KMS-11 (cell line): ENCODE measurements around the gene NSRP1.
"Not testable (repeated sequence)": the region's sequence is repeated elsewhere in the genome, so short reads cannot be mapped to it uniquely, and the experiment has no call there.

Source experiments
- H2AFZ ChIP-seq: fragments of 200-600 bp; sonication (generic); 2 replicates; pipeline ENCODE4 v1.6.1; 2016; ENCODE audit warnings: antibody characterized with exemption, mixed run types, low read depth
- H3K27ac ChIP-seq: fragments of 200-600 bp; sonication (generic); 2 replicates; pipeline ENCODE4 v1.6.1; 2016; ENCODE audit warnings: mild to moderate bottlenecking, mixed run types
- H3K27me3 ChIP-seq: fragments of 200-600 bp; sonication (generic); 2 replicates; pipeline ENCODE4 v1.6.1; 2017; ENCODE audit warnings: mild to moderate bottlenecking, low read depth, mixed run types, moderate library complexity; ENCODE audit not compliant: insufficient read depth
- H3K36me3 ChIP-seq: fragments of 200-600 bp; sonication (generic); 2 replicates; pipeline ENCODE4 v1.6.1; 2017; ENCODE audit warnings: mild to moderate bottlenecking, mixed run types; ENCODE audit not compliant: insufficient read depth
- H3K4me1 ChIP-seq: fragments of 200-600 bp; sonication (generic); 2 replicates; pipeline ENCODE4 v1.6.1; 2016; ENCODE audit warnings: mild to moderate bottlenecking, low read depth, mixed run types; ENCODE audit not compliant: poor library complexity, severe bottlenecking
- H3K4me2 ChIP-seq: fragments of 200-600 bp; sonication (generic); 2 replicates; pipeline ENCODE4 v1.7.0; 2016; ENCODE audit warnings: mild to moderate bottlenecking, mixed run types
- H3K4me3 ChIP-seq: fragments of 200-600 bp; sonication (generic); IDR thresholded peaks from 2 replicates; pipeline ENCODE4 v1.6.1; 2017; ENCODE audit warnings: low read depth, low read length, mixed read lengths; ENCODE audit not compliant: insufficient read depth
- H3K79me2 ChIP-seq: fragments of 200-600 bp; sonication (generic); 2 replicates; pipeline ENCODE4 v1.6.1; 2016; ENCODE audit warnings: low read depth, mixed run types; ENCODE audit not compliant: insufficient read depth
- H3K9ac ChIP-seq: fragments of 200-600 bp; sonication (generic); 2 replicates; pipeline ENCODE4 v1.6.1; 2016; ENCODE audit warnings: mild to moderate bottlenecking, mixed run types
- H4K20me1 ChIP-seq: fragments of 200-600 bp; sonication (generic); 2 replicates; pipeline ENCODE4 v1.6.1; 2016; ENCODE audit warnings: mild to moderate bottlenecking, mixed run types; ENCODE audit not compliant: insufficient read depth
- CTCF ChIP-seq: fragments of 200-600 bp; sonication (generic); conservative IDR thresholded peaks from 2 replicates; pipeline ENCODE4 v1.6.1; 2017; ENCODE audit warnings: low read depth, mild to moderate bottlenecking, antibody characterized with exemption, low read length, moderate library complexity, mixed read lengths

NSRP1 gene

DNA sequence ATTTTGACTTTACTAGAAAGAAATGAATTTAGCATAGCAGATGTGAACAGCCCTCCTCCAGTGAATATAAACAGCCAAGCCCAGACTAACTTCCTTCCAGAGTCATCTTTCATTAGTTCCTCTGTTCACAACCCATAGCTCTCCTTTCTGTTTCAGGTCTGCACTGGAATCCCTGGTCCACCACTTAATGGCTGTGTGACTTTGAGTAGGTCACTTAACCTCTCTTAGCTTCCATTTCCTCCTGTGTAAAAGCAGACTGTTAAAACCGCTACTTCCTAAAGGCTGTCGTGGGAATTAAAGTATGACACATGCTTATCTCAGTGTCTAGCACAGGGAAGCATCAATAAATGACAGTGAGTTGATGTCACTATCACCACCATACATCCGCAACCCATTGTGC lies 111.4 kb downstream of the NSRP1 start:
- no peak overlapping the region for H3K4me3 ChIP-seq
- no peaks in the 10 kb centered on the region for H3K4me1 ChIP-seq
- H3K4me2 ChIP-seq = no peak overlapping the region
- H4K20me1 ChIP-seq = no peaks in the 10 kb centered on the region
- H3K9ac ChIP-seq = no peak overlapping the region
- H2AFZ ChIP-seq = no peak overlapping the region
- TF ChIP-seq CTCF = no peak
- no peak overlapping the region for H3K27ac ChIP-seq
- no peaks in the 10 kb centered on the region for H3K27me3 ChIP-seq
- H3K36me3 ChIP-seq = no peaks in the 10 kb centered on the region
- no peaks in the 10 kb centered on the region for H3K79me2 ChIP-seq

DNA sequence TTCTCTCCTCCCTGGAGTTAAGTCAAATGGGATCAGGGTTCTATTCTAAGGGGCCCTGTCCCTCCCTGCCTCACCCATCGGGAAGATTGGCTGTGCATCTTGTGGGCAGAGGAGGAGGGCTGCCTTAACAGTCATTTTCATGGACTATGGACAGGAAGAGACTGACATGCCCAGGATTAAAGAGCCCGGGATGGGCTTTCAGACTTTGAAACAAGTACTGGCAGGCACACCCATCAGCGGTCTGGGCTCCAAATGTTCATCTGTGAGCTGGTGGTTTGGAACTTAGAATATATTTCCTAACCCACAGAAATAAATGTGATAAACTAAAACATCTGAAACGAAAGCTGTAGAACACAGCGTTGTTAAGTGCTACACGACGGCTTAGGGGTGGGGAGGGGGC lies 112.4 kb downstream of the NSRP1 start:
- Histone ChIP-seq H3K4me1 (no peaks in the 10 kb centered on the region), H3K4me3 (no peak overlapping the region), H4K20me1 (no peaks in the 10 kb centered on the region), H2AFZ (no peak overlapping the region), H3K9ac (no peak overlapping the region), H3K79me2 (no peaks in the 10 kb centered on the region), H3K36me3 (no peaks in the 10 kb centered on the region), H3K27ac (no peak overlapping the region), H3K27me3 (no peaks in the 10 kb centered on the region), H3K4me2 (no peak overlapping the region)
- no peak for TF ChIP-seq CTCF

GRCh38 chr17:30230009-30230408 lies 113.4 kb downstream of the NSRP1 start:
- H3K4me2 ChIP-seq, H2AFZ ChIP-seq, H3K27ac ChIP-seq: not testable (repeated sequence)

GRCh38 chr17:30230596-30231125 lies 114.0 kb downstream of the NSRP1 start:
- H3K4me1 ChIP-seq = no peaks in the 10 kb centered on the region
- no peaks in the 10 kb centered on the region; the same call in 1 of the 2 replicates for H3K27me3 ChIP-seq
- H3K9ac ChIP-seq = no peak overlapping the region
- TF ChIP-seq CTCF = no peak
- H2AFZ ChIP-seq = no peak overlapping the region
- no peaks in the 10 kb centered on the region for H3K36me3 ChIP-seq
- H4K20me1 ChIP-seq = no peaks in the 10 kb centered on the region
- H3K4me2 ChIP-seq = no peak overlapping the region
- H3K4me3 ChIP-seq = no peak overlapping the region
- H3K79me2 ChIP-seq = no peaks in the 10 kb centered on the region
- H3K27ac ChIP-seq = no peak overlapping the region

More at GRCh38 chr17:30230009-30230408, 113.4 kb downstream of the NSRP1 start:
- not testable (repeated sequence) for H3K4me1 ChIP-seq, H4K20me1 ChIP-seq, H3K79me2 ChIP-seq, H3K27me3 ChIP-seq, H3K9ac ChIP-seq, H3K4me3 ChIP-seq, H3K36me3 ChIP-seq

GRCh38 chr17:30232015-30232823 lies 115.6 kb downstream of the NSRP1 start:
- Histone ChIP-seq H2AFZ (no peak overlapping the region), H3K36me3 (no peaks in the 10 kb centered on the region), H4K20me1 (no peaks in the 10 kb centered on the region), H3K4me1 (no peaks in the 10 kb centered on the region), H3K79me2 (no peaks in the 10 kb centered on the region), H3K9ac (no peak overlapping the region), H3K4me3 (no peak overlapping the region), H3K4me2 (no peak overlapping the region), H3K27me3 (peaks cover 7% of the 10 kb centered on the region), H3K27ac (no peak overlapping the region)
- no peak for TF ChIP-seq CTCF
